Activated CD8-positive, alpha-beta T cell treated with anti-CD3 and anti-CD28 coated beads for 36 hours (primary cell): ENCODE measurements around the gene SLC7A11. TPM values are rescaled to one million over a fixed set of nuclear protein-coding genes. Genes with fewer than 3 reads are reported as not detected.

ENCODE experiments used
- ATAC-seq: fragments of 200-7000 bp; cut with Tn5 transposase; one replicate; pipeline ENCODE4 v1.10.0; 2021; ENCODE audit warnings: mild to moderate bottlenecking, moderate library complexity
- CTCF ChIA-PET: fragments of 350-600 bp; sonication (Branson Sonifier 250); formaldehyde crosslinking; loops from one replicate; lab custom pipeline; 2021; ENCODE audit warnings: antibody characterized with exemption; lab: Charles Lee
- POLR2A ChIA-PET: fragments of 350-600 bp; sonication (Branson Sonifier 250); formaldehyde crosslinking; loops from one replicate; lab custom pipeline; 2021; ENCODE audit warnings: antibody characterized with exemption; lab: Charles Lee
- DNase-seq: peaks from one replicate; pipeline ENCODE4 v3.0.0-alpha.2; 2020
- H3K27ac Mint-ChIP-seq: one replicate; pipeline ENCODE4 v1.8.0; 2021; ENCODE audit warnings: mild to moderate bottlenecking, mixed read lengths
- H3K27me3 Mint-ChIP-seq: one replicate; pipeline ENCODE4 v1.8.0; 2021; ENCODE audit warnings: mixed read lengths
- H3K36me3 Mint-ChIP-seq: one replicate; pipeline ENCODE4 v1.8.0; 2021; ENCODE audit warnings: low read depth, mixed read lengths
- H3K4me1 Mint-ChIP-seq: one replicate; pipeline ENCODE4 v1.8.0; 2021; ENCODE audit warnings: low read depth, mixed read lengths
- H3K4me3 Mint-ChIP-seq: one replicate; pipeline ENCODE4 v1.8.0; 2021; ENCODE audit warnings: mild to moderate bottlenecking, moderate library complexity, mixed read lengths
- H3K9me3 Mint-ChIP-seq: one replicate; pipeline ENCODE4 v1.8.0; 2021; ENCODE audit warnings: mixed read lengths
- intact Hi-C: fragments of 100-400 bp; cut with micrococcal nuclease; formaldehyde crosslinking; loops from one replicate; pipeline ENCODE4 v1.10.0; 2022
- total RNA-seq, 2 experiments: library from RNA; stranded (reverse); gene quantifications; one replicate each; pipeline ENCODE4 v1.2.3, GENCODE V29; 2021
- TF ChIP-seq, protein P1 (sequence below): fragments of 200-600 bp; IDR thresholded peaks from one replicate; pipeline ENCODE4 v1.8.0; 2022; ENCODE audit warnings: antibody characterized with exemption, mild to moderate bottlenecking

Gene SLC7A11
- total RNA-seq, 2 experiments from 2014 or later: 3.7 to 4.5 TPM

DNA sequence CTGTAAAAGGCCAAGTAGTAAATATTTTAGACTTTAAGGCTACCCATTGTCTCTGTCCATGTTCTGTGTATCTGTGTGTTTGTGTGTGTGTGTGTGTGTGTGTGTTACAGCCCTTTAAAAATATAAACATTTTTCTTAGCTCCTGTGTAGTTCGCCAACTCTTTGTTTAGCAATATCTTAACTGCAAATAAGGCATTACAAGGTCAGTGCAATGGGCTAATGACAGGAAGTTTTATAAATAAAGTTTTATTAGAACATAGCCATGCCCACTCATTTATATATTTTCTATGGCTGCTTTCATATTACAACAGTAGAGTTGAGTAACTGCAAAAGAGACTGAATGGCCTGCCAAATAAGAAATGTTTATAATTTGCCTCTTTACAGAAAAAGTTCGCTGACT, 5.9 kb upstream of the SLC7A11 start:
- intact Hi-C loops: no loop called here
- H3K4me1 Mint-ChIP-seq: no peaks in the 10 kb centered on the region
- H3K9me3 Mint-ChIP-seq: no peaks in the 10 kb centered on the region
- DNase-seq (no peak), ATAC-seq (no peak)
- H3K36me3 Mint-ChIP-seq: no peaks in the 10 kb centered on the region
- CTCF ChIA-PET: no interaction called here
- no peak overlapping the region for H3K4me3 Mint-ChIP-seq
- no peaks in the 10 kb centered on the region for H3K27me3 Mint-ChIP-seq
- H3K27ac Mint-ChIP-seq: no peak overlapping the region
- TF ChIP-seq, protein P1, sequence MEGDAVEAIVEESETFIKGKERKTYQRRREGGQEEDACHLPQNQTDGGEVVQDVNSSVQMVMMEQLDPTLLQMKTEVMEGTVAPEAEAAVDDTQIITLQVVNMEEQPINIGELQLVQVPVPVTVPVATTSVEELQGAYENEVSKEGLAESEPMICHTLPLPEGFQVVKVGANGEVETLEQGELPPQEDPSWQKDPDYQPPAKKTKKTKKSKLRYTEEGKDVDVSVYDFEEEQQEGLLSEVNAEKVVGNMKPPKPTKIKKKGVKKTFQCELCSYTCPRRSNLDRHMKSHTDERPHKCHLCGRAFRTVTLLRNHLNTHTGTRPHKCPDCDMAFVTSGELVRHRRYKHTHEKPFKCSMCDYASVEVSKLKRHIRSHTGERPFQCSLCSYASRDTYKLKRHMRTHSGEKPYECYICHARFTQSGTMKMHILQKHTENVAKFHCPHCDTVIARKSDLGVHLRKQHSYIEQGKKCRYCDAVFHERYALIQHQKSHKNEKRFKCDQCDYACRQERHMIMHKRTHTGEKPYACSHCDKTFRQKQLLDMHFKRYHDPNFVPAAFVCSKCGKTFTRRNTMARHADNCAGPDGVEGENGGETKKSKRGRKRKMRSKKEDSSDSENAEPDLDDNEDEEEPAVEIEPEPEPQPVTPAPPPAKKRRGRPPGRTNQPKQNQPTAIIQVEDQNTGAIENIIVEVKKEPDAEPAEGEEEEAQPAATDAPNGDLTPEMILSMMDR: no peak
- POLR2A ChIA-PET: no interaction called here

DNA sequence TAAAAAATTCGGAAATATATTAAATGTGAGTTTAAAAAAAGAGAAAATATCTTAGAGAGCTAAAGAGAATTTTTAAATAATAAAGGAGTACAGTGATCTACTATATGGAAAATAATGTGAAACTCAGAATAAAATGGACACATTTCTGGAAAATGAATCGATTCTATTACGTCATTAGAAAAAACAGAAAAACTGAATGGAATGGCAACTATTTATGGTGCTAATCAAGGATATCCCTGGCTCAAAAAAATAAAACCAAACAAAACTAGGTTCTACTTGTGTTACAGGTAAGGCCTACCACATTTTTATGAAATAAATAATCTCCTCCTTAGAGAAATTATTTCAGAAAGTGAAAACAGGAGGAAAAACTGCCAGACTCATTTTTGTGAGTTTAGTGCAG, 5.5 kb upstream of the SLC7A11 start:
- Mint-ChIP-seq H3K9me3 (no peaks in the 10 kb centered on the region), H3K27ac (no peak overlapping the region), H3K4me3 (no peak overlapping the region), H3K4me1 (no peaks in the 10 kb centered on the region), H3K27me3 (no peaks in the 10 kb centered on the region), H3K36me3 (no peaks in the 10 kb centered on the region)
- POLR2A ChIA-PET: no interaction called here
- intact Hi-C loops: no loop called here
- no peak for DNase-seq
- CTCF ChIA-PET: no interaction called here
- TF ChIP-seq, protein P1: no peak
- no peak for ATAC-seq

DNA sequence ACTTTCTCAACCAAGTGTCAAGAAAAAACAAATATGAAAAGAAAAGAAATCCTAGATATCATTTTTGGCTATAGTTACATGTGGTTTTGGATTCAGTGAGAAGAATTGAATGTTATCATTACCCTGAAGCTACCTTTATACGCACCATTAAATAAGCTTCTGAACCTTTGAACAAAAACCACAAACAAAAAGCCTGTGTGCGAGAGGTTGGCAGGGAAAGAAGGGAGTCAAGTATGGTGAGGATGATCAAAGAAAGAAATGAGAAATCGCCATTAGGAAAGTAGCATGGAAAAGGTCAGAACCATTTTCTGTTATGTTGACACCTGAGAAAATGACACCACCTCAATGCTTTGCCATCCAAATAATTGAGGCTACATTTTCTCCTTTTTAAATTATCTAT, 1.2 kb upstream of the SLC7A11 start:
- Mint-ChIP-seq H3K4me3 (no peak overlapping the region), H3K27ac (no peak overlapping the region), H3K9me3 (no peaks in the 10 kb centered on the region), H3K36me3 (peaks cover 2% of the 10 kb centered on the region), H3K4me1 (peaks cover 8% of the 10 kb centered on the region), H3K27me3 (no peaks in the 10 kb centered on the region)
- ChIA-PET CTCF (no interaction called here), POLR2A (interaction anchor here (1.0 kb wide), 1 partner anchor 772 kb away, joined by 3 read pairs; the partner anchor contains the start of gene NOCT)
- intact Hi-C loops: no loop called here
- TF ChIP-seq, protein P1: no peak
- ATAC-seq: no peak
- DNase-seq: no peak

DNA sequence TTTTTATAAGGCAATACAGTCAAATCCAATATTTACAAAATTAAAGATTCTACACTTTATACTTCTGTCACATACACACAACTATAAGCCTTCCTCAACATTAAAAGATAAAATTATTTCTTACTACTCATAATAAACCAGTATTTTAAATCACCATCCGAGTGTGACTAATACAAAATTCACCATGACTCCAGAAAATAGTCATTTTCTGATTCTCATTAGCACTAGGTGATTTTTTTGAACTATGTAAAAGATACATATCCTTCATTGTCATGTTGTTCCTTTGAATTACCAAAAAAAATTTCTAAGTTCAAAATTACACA, 646 bp upstream of the SLC7A11 start:
- H3K4me3 Mint-ChIP-seq: peak overlapping the region; percentile 74
- intact Hi-C loops: no loop called here
- DNase-seq (no peak), ATAC-seq (no peak)
- H3K36me3 Mint-ChIP-seq: peaks cover 2% of the 10 kb centered on the region
- ChIA-PET CTCF (no interaction called here), POLR2A (interaction anchor here (1.0 kb wide), 1 partner anchor 772 kb away, joined by 3 read pairs; the partner anchor contains the start of gene NOCT)
- H3K27ac Mint-ChIP-seq: no peak overlapping the region
- H3K4me1 Mint-ChIP-seq: peaks cover 8% of the 10 kb centered on the region
- TF ChIP-seq, protein P1: no peak
- H3K27me3 Mint-ChIP-seq: no peaks in the 10 kb centered on the region
- H3K9me3 Mint-ChIP-seq: no peaks in the 10 kb centered on the region

- POLR2A ChIA-PET: no interaction called here
- Mint-ChIP-seq H3K27ac (peak overlapping the region; percentile 95), H3K4me3 (peak overlapping the region; percentile 74), H3K27me3 (no peaks in the 10 kb centered on the region), H3K36me3 (peaks cover 2% of the 10 kb centered on the region), H3K4me1 (peaks cover 8% of the 10 kb centered on the region), H3K9me3 (no peaks in the 10 kb centered on the region)
- intact Hi-C loops: no loop called here
- TF ChIP-seq, protein P1: no peak
- CTCF ChIA-PET: no interaction called here
- peak; percentile 5 for ATAC-seq
- peak; percentile 8 for DNase-seq
Observed at GRCh38 chr4:138241281-138242075, 671 bp downstream of the SLC7A11 start.
